Esophagus squamous epithelium (tissue), 4 donors: ENCODE results near the gene CCM2L.

Experiments used
- CTCF ChIP-seq, 6 experiments: fragments of 450-650 bp in 4 of 6; fragments of 200-600 bp in 2 of 6; sonication (generic) in 2 of 6; IDR thresholded peaks; one replicate each; pipeline ENCODE4 v1.5.1; 2016 to 2019; ENCODE audit warnings: antibody characterized with exemption in 6 of 6, mild to moderate bottlenecking in 4 of 6, moderate library complexity in 4 of 6
- POLR2A ChIP-seq, 4 donors: fragments of 450-650 bp; IDR thresholded peaks; one replicate each; pipeline ENCODE4 v1.6.1; 2017; ENCODE audit warnings: antibody characterized with exemption in 4 of 4, mild to moderate bottlenecking in 4 of 4, moderate library complexity in 3 of 4

DNA sequence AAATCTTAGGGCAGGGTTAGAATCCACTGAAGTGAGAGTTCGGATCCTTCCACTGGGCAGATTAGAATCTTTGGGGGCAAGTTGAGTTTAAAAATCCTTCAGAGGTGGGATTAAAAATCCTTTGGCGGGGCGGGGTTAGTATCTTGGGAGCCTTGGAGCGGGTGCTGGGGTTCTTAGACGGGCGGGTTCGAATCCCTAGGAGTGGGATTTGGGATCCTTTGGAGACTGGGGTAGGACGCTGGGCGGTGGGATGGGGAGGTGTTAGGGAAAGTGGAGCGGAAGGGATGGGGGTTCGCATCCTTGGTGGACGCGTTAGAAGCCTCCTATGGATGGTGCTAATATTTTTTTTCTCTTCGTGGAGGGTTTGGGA, 41.5 kb downstream of the CCM2L start:
- TF ChIP-seq POLR2A (IDR thresholded peaks at IDR 0.05) = no peak
- no peak for TF ChIP-seq CTCF (IDR thresholded peaks at IDR 0.05)
